CD4-positive, alpha-beta T cell treated with Interleukin-17A for 1 hour (primary cell): ENCODE data around the gene FIBCD1.
A peak's percentile ranks its signal among the peaks of the same experiment; 100 is the strongest.

Experiments used
- DNase-seq: peaks from one replicate; pipeline ENCODE4 v3.0.0-alpha.2; 2020

FIBCD1 gene

DNA sequence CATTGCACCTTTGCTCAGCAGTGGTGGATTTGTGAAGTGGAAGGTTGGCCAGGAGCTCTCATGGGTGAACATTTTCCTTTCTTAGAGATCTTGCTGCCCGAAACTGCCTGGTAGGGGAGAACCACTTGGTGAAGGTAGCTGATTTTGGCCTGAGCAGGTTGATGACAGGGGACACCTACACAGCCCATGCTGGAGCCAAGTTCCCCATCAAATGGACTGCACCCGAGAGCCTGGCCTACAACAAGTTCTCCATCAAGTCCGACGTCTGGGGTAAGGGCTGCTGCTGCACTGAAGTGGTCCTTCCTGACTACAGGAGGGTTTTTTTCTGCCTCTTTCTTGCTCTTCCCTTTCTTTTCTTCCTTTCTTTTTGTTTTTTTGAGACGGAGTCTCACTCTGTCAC is 64.3 kb downstream of the FIBCD1 start:
- DNase-seq = no peak

DNA sequence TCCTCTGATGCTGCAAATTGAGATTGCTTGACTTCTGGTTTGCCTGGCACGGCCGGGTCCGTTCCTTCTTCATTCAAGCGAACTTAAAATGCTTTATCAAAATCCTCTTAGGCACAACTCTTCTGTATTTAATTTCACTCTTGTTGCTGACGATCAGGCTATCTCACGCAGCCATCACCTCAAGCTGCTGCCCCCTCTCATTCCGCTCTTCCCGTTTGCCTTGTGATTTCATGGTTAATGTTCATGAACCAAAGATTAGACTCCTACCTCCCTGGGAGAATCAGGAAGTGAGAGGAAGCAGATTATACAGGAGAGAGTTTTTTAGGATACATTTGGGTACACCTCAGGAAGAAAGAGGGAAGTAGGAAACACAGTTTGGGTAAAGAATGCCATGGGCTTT is 65.1 kb downstream of the FIBCD1 start:
- DNase-seq = no peak

DNA sequence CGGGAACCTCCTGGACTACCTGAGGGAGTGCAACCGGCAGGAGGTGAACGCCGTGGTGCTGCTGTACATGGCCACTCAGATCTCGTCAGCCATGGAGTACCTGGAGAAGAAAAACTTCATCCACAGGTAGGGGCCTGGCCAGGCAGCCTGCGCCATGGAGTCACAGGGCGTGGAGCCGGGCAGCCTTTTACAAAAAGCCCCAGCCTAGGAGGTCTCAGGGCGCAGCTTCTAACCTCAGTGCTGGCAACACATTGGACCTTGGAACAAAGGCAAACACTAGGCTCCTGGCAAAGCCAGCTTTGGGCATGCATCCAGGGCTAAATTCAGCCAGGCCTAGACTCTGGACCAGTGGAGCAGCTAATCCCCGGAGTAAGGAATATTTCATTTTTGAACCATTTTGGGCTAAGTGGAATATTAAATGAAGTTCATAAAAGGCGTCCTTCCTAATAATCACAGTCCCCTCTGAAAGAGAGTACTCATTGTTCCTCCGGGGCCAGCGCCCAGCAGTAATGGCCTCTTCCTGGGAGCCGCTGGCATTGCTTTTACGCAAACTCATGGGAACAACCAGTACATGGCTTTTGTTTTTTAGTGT is 66.0 kb downstream of the FIBCD1 start:
- no peak for DNase-seq

DNA sequence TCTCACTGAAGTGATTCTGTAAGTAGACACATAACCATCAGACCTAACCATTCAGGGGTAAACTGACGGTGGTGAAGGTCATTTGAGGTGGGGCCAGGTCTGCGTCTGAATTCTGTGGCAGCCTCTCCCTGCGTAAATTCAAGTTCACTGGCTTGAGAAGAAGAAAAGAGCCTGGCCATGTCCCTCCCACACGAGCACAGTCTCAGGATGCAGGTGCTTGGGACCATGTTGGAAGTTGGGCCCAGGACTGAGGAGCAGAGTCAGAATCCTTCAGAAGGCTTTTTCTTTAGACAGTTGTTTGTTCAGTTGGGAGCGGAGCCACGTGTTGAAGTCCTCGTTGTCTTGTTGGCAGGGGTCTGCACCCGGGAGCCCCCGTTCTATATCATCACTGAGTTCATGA is 66.5 kb downstream of the FIBCD1 start:
- no peak for DNase-seq

DNA sequence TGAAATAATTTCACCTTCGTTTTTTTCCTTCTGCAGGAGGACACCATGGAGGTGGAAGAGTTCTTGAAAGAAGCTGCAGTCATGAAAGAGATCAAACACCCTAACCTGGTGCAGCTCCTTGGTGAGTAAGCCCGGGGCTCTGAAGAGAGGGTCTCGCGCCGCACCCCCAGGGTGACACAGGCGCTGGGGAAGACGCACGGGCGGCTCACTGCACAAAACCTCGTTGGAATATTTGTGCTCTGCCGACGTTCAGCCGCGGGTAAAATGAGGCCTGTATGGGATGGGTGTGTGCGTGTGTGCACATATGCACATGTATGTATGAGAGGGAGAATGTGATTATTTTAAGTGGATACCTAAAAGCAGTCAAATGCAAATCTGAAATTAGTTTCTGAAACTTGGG is 67.0 kb downstream of the FIBCD1 start:
- no peak for DNase-seq

DNA sequence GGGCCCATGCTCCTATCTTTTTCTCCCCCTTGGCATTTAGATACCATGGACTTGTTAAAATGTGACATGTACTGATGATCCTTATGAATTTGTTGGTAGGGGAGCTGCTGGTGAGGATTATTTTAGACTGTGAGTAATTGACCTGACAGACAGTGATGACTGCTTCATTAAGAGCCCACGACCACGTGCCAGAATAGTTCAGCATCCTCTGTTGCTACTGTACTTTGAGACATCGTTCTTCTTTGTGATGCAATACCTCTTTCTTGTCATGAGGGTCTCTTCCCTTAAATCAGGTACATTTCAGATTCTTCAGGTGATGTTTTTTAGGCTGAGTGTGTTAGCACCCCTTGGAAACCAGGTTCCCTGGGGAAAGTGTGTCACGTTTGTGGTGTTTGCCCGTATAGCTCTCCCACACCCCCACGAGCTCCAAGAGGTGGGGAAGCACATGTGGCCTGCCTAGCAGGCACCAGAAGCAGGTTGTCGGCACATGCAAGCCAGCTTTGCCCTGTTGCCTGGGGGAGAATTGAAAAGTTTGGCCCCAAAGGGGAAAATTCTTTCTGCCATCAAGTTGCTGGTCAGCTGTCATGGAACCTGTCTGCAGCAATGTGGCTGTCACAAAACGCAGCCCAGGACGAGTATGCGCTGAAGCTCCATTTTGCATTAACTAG is 67.5 kb downstream of the FIBCD1 start:
- no peak for DNase-seq

DNA sequence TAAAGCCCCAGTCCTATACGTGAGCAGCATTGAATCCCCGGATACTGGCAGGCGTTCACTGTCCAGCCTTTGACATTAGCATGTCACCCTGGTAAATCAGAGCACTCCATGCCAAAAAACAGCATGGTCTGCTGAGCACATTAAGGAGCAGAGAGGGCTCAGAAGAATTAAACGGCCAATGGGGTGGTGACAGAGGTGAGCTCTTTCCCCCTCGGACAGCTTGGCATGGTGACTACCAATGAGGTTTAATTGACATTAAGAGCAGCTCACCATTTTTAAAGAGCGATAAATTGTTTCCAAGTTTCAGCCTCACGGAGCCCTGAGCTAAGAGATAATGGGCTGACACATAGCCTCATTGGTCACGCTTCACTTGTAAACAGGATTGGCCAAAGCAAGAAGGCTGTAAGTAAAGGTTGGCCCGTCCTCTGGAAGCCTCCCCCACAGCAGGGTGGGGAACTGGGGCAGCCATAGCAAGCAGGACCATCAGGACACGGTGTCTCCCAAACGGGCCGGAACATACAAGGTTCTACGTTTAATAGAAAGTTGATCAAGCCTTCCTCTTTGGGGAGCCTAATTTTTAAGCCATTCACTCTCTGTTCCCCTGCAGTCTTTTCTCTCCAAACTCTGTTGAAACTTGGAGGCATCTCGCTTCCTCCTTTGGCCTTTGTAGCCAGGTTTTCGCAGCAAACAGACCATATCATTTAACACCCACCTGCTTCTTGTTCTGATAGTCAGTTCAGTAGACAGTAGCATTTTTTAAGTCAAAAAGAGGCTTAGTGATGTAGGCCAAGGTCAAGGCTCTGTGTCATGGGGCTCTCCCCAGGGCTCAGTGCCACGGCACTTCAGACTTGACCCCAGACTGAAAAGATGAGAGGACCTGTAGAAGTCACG is 68.3 kb downstream of the FIBCD1 start:
- DNase-seq = no peak

DNA sequence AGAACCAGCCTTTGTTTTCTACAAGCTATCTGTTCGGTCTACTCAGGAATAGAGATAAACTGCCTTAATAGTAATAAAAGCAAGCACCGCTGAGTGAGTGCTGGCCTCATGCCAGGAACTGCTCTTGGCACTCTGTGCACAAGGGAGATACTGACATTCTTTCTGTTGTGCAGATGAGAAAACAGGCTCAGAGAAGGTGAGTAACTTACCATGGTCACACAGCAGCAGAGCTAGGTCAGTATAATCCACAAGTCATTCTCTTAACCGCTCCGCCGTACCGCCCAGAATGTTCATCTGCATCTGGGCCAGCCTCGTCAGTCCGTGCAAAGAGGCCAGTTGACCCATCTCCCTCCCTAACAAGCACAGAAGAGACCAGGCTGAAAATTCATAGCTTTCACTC is 69.8 kb downstream of the FIBCD1 start:
- DNase-seq = no peak

DNA sequence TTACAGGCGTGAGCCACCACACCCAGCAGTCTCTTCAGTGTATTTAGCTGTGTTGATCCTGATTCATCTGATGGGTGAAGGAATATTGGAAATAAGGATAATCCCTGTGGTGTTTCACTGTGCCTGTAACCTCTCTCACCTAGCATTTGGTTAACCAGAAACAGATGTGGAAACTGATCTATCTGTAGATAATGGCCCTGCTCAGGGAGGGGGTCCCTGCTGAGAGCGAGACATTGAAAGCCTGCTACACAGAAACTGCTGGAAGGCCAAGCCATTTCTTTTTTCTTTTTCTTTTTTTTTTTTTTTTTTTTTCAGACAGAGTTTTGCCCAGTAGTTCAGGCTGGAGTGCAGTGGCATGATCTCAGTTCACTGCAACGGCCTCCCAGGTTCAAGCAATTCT is 70.8 kb downstream of the FIBCD1 start:
- no peak for DNase-seq

DNA sequence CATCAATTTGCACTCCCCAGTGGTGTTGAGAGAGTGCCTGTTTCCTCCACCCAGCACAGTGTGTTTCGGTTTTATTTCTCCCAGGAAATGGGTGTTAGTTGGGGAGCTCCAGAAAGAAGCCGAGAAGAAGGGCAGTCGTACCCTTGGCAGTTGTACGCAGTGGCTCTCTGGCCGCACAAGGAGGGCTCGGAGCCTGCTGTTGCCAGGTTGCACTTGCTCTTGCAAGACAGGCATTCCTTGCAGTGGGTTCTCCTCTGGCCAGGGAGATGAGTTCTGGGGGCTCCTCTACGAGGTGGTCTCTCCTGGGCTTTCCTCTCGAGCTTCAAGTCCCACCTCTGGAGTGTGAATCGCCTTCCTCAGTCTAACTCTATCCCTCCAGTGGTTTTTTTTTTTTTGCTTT is 71.5 kb downstream of the FIBCD1 start:
- no peak for DNase-seq

DNA sequence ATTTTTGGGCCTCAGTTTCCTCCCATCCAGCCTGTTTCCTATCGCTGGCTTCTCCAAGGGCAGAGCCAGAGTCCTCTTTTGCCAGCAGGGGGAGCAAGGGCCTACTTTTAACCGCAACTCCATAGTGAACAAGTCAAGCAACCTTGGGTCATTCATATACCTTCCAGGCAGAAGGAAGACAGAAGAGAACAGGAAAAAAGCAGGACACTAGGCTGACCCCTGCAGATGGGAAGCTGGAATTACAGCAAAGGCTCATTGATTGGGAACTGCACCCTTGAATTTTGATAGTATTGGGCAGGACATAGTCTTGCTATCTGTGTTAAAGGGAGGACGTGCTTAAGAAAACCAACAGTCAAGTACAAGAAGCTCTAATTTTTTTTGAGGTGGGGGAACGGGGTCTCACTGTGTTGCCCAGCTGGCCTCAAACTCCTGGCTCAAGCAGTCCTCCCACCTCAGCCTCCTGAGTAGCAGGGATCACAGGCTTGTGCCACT is 72.5 kb downstream of the FIBCD1 start:
- DNase-seq = peak; percentile 52

DNA sequence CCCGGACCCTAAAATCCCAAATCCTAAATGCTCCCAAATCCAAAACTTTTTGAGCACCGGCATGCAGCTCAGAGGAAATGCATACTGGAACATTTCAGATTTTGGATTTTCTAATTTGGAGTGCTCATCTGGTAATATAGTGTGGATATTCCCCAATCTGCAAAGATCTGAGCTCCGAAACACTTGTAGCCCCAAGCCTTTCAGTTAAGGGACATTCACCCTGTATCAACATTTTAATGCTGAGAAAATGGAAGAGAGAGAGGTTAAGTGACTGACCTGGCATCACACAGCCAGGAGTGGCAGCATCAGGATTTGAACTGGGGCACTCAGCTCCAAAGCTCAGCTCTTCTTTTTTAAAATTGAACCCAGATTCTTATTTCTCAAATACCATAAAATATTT is 73.1 kb downstream of the FIBCD1 start:
- DNase-seq = no peak

DNA sequence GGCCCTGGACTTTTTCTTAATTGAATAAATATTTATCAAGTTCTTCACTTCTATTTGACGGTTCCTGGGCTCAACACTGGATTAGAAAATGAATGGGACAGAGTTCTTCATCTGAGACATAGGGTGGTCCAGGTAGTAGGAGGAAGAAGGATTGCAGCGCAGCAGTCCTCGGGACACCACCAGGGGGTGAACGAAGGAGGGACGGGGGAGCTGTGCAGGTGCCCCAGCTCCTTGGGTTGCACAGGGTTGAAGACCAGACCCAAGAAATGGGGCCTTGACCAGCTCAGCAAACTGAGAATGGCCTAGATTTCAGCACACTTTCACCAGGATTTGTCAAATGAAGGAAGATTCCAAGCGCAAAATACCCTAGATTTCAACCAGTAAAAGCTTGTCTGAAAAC is 74.5 kb downstream of the FIBCD1 start:
- no peak for DNase-seq

DNA sequence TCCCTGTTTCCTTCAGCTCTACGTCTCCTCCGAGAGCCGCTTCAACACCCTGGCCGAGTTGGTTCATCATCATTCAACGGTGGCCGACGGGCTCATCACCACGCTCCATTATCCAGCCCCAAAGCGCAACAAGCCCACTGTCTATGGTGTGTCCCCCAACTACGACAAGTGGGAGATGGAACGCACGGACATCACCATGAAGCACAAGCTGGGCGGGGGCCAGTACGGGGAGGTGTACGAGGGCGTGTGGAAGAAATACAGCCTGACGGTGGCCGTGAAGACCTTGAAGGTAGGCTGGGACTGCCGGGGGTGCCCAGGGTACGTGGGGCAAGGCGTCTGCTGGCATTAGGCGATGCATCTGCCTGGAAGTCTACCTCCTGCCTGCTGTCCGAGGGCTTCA is 76.3 kb downstream of the FIBCD1 start:
- DNase-seq = no peak

DNA sequence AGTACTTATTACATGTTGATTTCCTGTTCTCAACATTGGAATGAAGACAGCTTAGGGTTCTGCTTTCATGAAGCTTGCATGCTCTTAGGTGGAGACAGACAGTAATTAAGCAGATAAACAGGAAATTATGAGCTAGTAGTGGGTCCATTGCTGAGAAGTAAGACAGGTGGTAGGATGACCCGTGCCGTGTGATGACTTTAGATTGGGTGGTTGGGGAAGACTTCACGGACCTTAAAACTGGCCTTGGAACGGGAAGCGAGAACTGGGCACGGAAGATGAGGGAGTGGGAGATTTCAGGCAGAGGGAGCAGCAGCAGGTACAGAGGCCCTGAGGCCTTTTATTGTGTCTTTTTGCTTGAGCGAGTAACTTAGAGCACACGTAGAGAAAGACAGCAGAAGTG is 76.8 kb downstream of the FIBCD1 start:
- no peak for DNase-seq

DNA sequence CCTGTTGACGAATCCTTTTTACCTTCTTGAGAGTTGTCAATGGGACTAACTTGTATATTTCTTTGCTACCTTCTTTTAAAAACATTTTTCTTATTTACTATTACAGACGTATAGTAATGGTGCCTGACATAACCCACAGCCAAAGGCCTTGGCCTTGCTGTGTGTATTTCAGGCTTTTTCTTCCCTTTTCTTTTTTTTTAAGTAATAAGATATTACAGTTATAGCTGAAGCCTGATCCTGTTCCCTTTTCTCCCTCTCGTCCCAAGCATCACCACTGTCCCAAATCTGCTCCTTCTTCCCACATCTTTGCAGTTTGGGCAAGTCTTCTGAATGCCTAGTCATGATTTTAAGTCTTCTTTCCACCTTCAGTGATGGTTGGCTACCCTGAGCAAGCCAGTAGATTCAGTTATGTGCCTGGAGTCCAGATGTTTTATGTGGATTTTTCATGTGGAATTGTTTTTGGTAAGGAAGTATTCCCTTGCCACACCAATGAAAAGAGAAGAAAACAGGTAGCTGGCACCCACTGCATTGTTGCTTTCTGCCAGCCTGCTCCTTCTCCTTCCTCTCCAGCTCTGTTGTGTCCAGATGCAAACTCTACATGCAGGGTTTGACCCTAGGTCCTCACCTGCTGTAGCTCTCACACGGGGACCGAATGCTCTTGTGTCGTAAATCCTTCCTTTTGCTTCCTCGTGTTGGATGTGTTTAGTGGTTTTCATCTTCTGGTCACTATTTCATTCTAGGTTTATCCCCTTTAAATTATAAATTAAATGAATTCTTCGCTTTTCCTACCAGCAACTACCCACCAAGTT is 77.5 kb downstream of the FIBCD1 start:
- DNase-seq = no peak

DNA sequence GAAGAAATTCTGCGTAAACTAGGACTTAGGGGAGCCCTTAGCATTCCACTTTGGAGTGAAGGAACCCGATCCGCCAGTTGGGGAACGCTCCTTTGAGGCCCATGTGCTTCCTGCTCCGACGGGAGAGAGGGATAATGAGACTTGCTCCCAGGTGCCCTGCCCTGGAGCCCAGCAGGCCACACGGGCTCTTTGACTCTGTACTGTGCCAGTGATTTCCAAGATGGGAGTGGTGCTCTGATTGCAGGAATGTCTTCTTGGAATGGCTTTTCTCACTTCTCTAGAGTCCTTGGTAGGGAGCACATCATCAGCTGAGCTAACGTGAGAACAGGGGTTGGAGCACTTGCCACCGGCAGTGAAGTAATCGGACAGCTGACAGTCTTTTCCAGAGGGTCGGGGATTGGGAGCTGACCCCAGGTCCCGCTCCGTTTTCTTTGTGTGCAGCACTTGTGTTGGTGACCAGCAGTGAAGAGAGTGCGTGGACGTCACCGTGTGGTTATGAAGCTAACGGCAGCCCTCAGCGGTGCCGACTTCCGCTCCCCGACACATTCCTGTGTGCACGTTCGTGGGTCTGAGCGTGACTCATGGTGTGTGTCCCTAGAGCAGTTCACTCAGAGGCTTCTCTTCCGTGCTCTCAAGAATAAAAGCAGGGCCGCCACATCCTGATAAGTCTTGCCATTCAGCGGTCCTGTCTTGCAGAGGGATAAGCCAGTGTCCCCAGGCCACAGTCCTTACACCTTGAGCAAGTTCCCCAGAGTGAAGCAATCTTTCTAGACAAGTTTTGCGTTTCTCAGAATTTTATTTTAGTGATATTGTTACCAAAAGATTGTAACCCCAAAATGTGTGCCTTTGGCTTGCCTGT is 78.4 kb downstream of the FIBCD1 start:
- DNase-seq = no peak

DNA sequence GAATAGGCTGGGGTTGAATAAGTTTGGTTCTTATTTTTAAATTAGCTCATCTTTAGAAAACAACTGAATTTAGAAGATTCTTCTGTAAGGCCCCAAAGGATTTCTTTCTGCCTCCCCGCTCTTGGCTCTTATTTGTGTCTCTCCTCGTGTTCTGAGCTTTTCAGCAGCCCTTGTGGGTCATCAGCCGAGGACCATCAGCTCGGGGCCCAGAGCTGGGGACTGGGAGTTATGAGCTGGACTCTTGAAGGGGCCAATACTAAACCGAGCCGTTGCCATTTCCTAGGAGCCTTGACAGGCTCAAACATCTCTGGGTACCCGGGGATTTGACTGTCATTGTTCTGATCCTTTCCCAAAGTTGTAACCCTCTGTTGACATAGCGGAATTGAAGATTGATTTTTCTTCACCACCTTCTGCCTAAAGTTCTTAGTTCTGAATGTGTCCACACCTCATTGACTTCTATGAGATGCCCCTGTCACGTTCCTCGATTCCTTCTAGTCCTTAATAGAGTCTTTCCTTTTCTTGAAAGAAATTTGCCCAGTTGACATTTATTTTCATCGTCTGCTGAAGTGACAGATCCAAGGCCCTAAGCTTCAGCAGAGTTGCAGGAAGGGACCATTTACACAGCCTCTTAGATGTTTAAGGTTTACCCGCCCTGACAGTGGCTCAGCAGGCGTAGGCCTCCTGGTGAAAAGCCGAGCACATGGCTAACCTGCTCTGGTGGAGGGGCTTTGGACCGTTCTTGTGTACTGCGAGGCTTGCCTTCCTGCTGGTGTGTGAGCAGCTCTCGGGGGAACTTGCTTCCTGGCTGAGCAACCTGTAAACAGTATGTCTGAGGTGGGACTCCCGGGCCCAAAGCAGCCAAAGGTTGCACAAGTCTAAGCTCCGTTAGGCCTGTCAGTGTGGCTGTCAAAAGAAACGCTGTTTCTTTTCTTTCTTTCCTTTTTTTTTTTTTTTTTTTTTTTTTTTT is 80.0 kb downstream of the FIBCD1 start:
- no peak for DNase-seq

DNA sequence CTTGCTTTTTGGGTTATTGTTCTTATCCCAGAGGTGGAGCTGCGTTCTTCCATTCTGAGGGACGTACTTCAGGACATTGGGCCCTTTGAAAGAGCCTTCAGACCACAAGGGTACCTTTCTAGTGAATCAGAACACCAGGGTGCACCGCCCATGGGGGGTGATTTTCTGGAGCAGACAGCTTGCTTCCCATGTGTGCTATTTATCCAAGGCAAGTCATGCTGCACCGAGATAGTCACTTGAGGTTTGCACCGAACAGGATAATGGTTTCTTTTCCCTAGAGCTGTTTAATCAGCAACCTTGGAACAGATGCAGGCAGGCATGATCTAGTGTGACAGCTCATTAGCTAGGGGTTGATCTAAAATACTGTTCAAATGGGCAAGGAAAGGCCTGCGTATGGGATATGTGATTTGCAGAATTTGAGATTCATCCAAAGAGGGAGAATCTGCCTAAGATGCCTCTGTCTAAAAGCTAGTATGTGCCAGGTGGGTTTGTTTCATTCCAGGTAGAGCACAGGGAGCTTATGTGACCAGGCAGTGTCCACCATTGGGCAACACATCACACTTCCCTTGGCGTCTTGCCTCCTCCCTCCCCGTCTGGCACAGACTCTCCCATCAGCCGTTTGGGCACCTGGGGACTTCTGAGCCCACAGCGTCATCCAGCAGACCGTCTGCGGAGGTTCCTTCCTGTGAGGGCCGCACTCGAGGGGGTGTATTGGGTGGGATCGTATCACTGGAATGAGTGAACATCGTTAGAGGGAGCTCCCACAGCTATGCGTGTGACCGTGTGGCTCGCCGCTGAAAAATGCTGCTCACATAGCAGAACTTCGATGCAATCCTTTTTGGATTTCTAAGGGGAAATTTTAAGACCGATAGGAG is 80.9 kb downstream of the FIBCD1 start:
- no peak for DNase-seq

DNA sequence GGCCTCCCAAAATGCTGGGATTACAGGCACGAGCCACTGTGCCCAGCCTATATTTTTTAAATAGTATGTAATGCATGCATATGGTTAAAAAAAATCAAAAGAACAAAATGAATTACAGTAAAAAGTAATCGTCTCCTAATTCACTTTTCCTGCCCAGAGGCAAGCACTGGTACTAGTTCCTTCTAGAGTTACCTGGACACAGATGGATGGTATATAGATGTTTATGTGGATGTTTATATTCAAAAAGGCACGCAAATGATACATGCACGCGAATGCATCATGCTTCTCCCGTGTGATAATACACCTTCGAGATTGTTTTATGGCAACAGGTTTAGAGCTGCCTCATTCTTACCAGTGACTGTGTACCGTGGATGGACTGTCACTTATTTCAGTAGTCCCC is 82.6 kb downstream of the FIBCD1 start:
- DNase-seq = no peak
